Natural killer cell (primary cell): ENCODE measurements around the gene TMBIM6. TPM values are rescaled to one million over a fixed set of nuclear protein-coding genes. Genes with fewer than 3 reads are reported as not detected.

Experiments used
- ATAC-seq, 3 donors: fragments of 150-1000 bp in 2 of 3; fragments of 200-7000 bp in 1 of 3; cut with Tn5 transposase; 1 replicate in 1 of 3; 2 replicates in 2 of 3; pipeline ENCODE4 v1.10.0; 2021; ENCODE audit warnings: mild to moderate bottlenecking in 2 of 3, moderate library complexity in 2 of 3
- DNase-seq, 2 donors: peaks; one replicate each; pipeline versions ENCODE4 v3.0.0 to v3.0.0-alpha.2; 2013 to 2021; ENCODE audit warnings: mixed read lengths in 1 of 2
- H3K27ac ChIP-seq: one replicate; pipeline ENCODE4 v1.5.1; 2013; ENCODE audit warnings: mild to moderate bottlenecking, low read length
- H3K27me3 ChIP-seq: one replicate; pipeline ENCODE4 v1.6.1; 2013; ENCODE audit warnings: low read length; ENCODE audit not compliant: control insufficient read depth, insufficient read depth
- H3K36me3 ChIP-seq: one replicate; pipeline ENCODE4 v1.6.1; 2013; ENCODE audit warnings: low read length; ENCODE audit not compliant: control insufficient read depth, insufficient read depth
- H3K4me1 ChIP-seq: one replicate; pipeline ENCODE4 v1.6.1; 2013; ENCODE audit warnings: low read length; ENCODE audit not compliant: control insufficient read depth, insufficient read depth
- H3K4me3 ChIP-seq: one replicate; pipeline ENCODE4 v1.5.1; 2013; ENCODE audit warnings: low read length
- H3K9me3 ChIP-seq: one replicate; pipeline ENCODE4 v1.6.1; 2013; ENCODE audit warnings: low read length; ENCODE audit not compliant: control insufficient read depth, insufficient read depth
- H3K27ac Mint-ChIP-seq, 2 donors: one replicate each; pipeline ENCODE4 v1.8.0; 2022; ENCODE audit warnings: mild to moderate bottlenecking in 2 of 2, mixed read lengths in 2 of 2, moderate library complexity in 1 of 2
- H3K27me3 Mint-ChIP-seq, 2 donors: one replicate each; pipeline ENCODE4 v1.8.0; 2022; ENCODE audit warnings: low read depth in 2 of 2, mixed read lengths in 2 of 2
- H3K36me3 Mint-ChIP-seq: one replicate; pipeline ENCODE4 v1.8.0; 2022; ENCODE audit warnings: mixed read lengths
- H3K4me1 Mint-ChIP-seq, 2 donors: one replicate each; pipeline ENCODE4 v1.8.0; 2022; ENCODE audit warnings: mixed read lengths in 2 of 2
- H3K4me3 Mint-ChIP-seq: one replicate; pipeline ENCODE4 v1.8.0; 2022; ENCODE audit warnings: mild to moderate bottlenecking, moderate library complexity, mixed read lengths
- H3K9me3 Mint-ChIP-seq, 2 donors: one replicate each; pipeline ENCODE4 v1.8.0; 2022; ENCODE audit warnings: mixed read lengths in 2 of 2
- WGBS: methylation state at CpG from one replicate; pipeline ENCODE4 v1.1.7; 2013; ENCODE audit warnings: missing lambda C conversion rate; ENCODE audit not compliant: insufficient coverage; 5-methylcytosine and 5-hydroxymethylcytosine counted together
- intact Hi-C: fragments of 100-400 bp; cut with micrococcal nuclease; formaldehyde crosslinking; loops from one replicate; pipeline ENCODE4 v1.14.2; 2022
- total RNA-seq, 4 donors: library from RNA; stranded (reverse); fragments of 120-200 nt in 1 of 4; gene quantifications; one replicate each; pipeline versions ENCODE4 v1.2.3 to v1.2.4, GENCODE V29; 2013 to 2022
- TF ChIP-seq, protein P1 (sequence below): fragments of 200-600 bp; IDR thresholded peaks from one replicate; pipeline ENCODE4 v1.8.0; 2022; ENCODE audit warnings: antibody characterized with exemption

Gene TMBIM6
- total RNA-seq, 3 donors from 2014 or later (not counting 1 experiment from before 2014, with no cell fraction given): 326 to 375 (median 366) TPM

DNA sequence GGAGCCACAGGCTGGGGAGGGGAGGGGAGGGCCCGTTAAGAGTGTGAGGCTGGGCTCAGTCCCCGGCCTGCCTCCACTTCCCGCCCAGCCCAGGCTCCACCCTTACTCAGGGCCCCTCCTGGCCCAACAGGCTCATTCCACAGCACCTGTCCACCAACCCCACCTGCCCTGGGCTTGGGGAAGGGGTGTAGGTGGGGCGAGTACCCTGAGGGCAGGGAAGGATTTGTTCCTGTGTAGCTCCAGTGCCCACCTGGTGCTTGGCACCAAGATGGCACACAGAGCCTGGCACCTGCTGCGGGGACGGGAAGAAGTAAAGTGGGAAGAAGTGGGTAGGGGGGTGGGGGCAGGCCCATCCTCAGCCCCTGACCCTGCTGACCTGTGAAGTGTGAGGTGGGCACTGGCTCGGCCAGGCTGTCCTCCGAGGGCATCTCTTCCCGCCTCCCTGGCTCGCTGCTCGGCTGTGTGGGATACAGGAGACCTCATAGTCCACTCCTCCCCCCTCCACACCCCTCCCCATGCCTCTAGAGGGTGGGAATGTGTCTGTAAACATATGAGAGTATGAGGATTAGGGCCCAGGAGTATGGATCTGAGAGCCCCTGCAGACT, 51.7 kb downstream of the TMBIM6 start:
- no peaks in the 10 kb centered on the region for H3K9me3 Mint-ChIP-seq
- Histone ChIP-seq H3K27me3 (no peaks in the 10 kb centered on the region), H3K9me3 (no peaks in the 10 kb centered on the region), H3K36me3 (peaks cover 9% of the 10 kb centered on the region), H3K27ac (no peak overlapping the region), H3K4me3 (no peak overlapping the region), H3K4me1 (no peaks in the 10 kb centered on the region)
- intact Hi-C loops: no loop called here
- no peak overlapping the region for H3K4me3 Mint-ChIP-seq
- TF ChIP-seq, protein P1, sequence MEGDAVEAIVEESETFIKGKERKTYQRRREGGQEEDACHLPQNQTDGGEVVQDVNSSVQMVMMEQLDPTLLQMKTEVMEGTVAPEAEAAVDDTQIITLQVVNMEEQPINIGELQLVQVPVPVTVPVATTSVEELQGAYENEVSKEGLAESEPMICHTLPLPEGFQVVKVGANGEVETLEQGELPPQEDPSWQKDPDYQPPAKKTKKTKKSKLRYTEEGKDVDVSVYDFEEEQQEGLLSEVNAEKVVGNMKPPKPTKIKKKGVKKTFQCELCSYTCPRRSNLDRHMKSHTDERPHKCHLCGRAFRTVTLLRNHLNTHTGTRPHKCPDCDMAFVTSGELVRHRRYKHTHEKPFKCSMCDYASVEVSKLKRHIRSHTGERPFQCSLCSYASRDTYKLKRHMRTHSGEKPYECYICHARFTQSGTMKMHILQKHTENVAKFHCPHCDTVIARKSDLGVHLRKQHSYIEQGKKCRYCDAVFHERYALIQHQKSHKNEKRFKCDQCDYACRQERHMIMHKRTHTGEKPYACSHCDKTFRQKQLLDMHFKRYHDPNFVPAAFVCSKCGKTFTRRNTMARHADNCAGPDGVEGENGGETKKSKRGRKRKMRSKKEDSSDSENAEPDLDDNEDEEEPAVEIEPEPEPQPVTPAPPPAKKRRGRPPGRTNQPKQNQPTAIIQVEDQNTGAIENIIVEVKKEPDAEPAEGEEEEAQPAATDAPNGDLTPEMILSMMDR: no peak
- no peaks in the 10 kb centered on the region for H3K36me3 Mint-ChIP-seq
- 97% methylated on average over 5 of the region's 11 CpGs for WGBS
- DNase-seq (no peak), ATAC-seq (peak in 1 of 3 donors; percentile 19)
- H3K27ac Mint-ChIP-seq: no peak overlapping the region
- no peaks in the 10 kb centered on the region for H3K27me3 Mint-ChIP-seq
- no peaks in the 10 kb centered on the region for H3K4me1 Mint-ChIP-seq

DNA sequence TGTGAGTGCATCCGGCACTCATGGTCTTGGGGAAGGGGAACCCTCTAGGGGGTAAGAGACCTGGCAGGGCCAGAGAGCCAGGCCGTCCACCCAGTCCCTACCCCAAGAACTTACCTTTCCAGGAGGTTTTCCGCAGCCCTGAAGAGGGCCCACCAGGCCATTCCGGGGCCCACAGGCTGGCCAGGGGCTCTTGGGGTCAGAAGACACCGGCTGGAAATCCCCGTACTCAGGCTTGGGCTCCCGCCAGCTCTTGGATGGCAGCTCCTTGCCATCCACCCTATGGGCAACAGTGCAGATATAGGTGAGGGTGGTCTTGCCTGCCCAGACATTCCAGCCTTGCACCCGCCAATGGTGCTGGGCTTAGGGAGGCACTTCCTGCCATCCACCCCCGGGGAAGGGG, 52.3 kb downstream of the TMBIM6 start:
- no peak overlapping the region for H3K27ac Mint-ChIP-seq
- no peaks in the 10 kb centered on the region for H3K4me1 ChIP-seq
- WGBS: 90% methylated on average over 9 of the region's 9 CpGs

DNA sequence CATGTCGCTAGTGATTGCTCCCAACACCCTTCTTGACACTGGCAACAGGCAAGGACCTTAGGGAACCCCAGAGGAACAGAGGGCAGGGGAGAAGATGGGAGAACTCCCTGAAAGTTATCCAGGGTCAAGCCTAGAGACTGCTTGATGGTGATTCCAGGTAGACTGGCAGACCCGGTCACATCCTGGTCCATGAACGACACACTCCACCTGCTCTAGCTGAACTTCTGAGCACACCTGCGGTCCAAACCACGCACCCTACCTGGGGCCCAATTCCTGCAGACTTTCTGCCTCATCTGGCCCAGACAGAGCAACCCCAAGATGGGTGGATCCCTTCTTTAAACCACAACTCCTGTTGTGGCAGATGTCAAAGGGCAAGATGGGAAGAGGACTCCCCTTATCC, 52.7 kb downstream of the TMBIM6 start:
- Histone ChIP-seq H3K4me1 (no peaks in the 10 kb centered on the region), H3K4me3 (no peak overlapping the region), H3K27me3 (no peaks in the 10 kb centered on the region), H3K27ac (no peak overlapping the region), H3K36me3 (peaks cover 12% of the 10 kb centered on the region), H3K9me3 (no peaks in the 10 kb centered on the region)
- WGBS: 84% methylated on average over 5 of the region's 5 CpGs
- TF ChIP-seq, protein P1: no peak
- ATAC-seq (no peak), DNase-seq (no peak)
- no peak overlapping the region for H3K4me3 Mint-ChIP-seq
- H3K4me1 Mint-ChIP-seq: no peaks in the 10 kb centered on the region
- H3K27ac Mint-ChIP-seq: no peak overlapping the region
- H3K27me3 Mint-ChIP-seq: no peaks in the 10 kb centered on the region
- H3K36me3 Mint-ChIP-seq: no peaks in the 10 kb centered on the region
- H3K9me3 Mint-ChIP-seq: no peaks in the 10 kb centered on the region
- intact Hi-C loops: no loop called here

More for the DNA sequence above, 52.3 kb downstream of the TMBIM6 start:
- H3K9me3 Mint-ChIP-seq: no peaks in the 10 kb centered on the region
- H3K36me3 ChIP-seq: peaks cover 11% of the 10 kb centered on the region
- intact Hi-C loops: no loop called here
- no peaks in the 10 kb centered on the region for H3K36me3 Mint-ChIP-seq
- no peak overlapping the region for H3K4me3 Mint-ChIP-seq
- TF ChIP-seq, protein P1: no peak
- H3K4me1 Mint-ChIP-seq: no peaks in the 10 kb centered on the region
- no peaks in the 10 kb centered on the region for H3K9me3 ChIP-seq
- H3K4me3 ChIP-seq: no peak overlapping the region
- H3K27ac ChIP-seq: no peak overlapping the region
- ATAC-seq: no peak
- no peak for DNase-seq
- H3K27me3 Mint-ChIP-seq: no peaks in the 10 kb centered on the region
- H3K27me3 ChIP-seq: no peaks in the 10 kb centered on the region
